Natural killer cell (primary cell): ENCODE measurements around the gene PDSS1. TPM values are rescaled to one million over a fixed set of nuclear protein-coding genes. Genes with fewer than 3 reads are reported as not detected.
A peak's percentile ranks its signal among the peaks of the same experiment; 100 is the strongest.
"Not testable (repeated sequence)": the region's sequence is repeated elsewhere in the genome, so short reads cannot be mapped to it uniquely, and the experiment has no call there.

Experiments
- ATAC-seq, 3 donors: fragments of 150-1000 bp in 2 of 3; fragments of 200-7000 bp in 1 of 3; cut with Tn5 transposase; 1 replicate in 1 of 3; 2 replicates in 2 of 3; pipeline ENCODE4 v1.10.0; 2021; ENCODE audit warnings: mild to moderate bottlenecking in 2 of 3, moderate library complexity in 2 of 3
- DNase-seq, 2 donors: peaks; one replicate each; pipeline versions ENCODE4 v3.0.0 to v3.0.0-alpha.2; 2013 to 2021; ENCODE audit warnings: mixed read lengths in 1 of 2
- H3K27ac ChIP-seq: one replicate; pipeline ENCODE4 v1.5.1; 2013; ENCODE audit warnings: mild to moderate bottlenecking, low read length
- H3K27me3 ChIP-seq: one replicate; pipeline ENCODE4 v1.6.1; 2013; ENCODE audit warnings: low read length; ENCODE audit not compliant: control insufficient read depth, insufficient read depth
- H3K36me3 ChIP-seq: one replicate; pipeline ENCODE4 v1.6.1; 2013; ENCODE audit warnings: low read length; ENCODE audit not compliant: control insufficient read depth, insufficient read depth
- H3K4me1 ChIP-seq: one replicate; pipeline ENCODE4 v1.6.1; 2013; ENCODE audit warnings: low read length; ENCODE audit not compliant: control insufficient read depth, insufficient read depth
- H3K4me3 ChIP-seq: one replicate; pipeline ENCODE4 v1.5.1; 2013; ENCODE audit warnings: low read length
- H3K9me3 ChIP-seq: one replicate; pipeline ENCODE4 v1.6.1; 2013; ENCODE audit warnings: low read length; ENCODE audit not compliant: control insufficient read depth, insufficient read depth
- H3K27ac Mint-ChIP-seq, 2 donors: one replicate each; pipeline ENCODE4 v1.8.0; 2022; ENCODE audit warnings: mild to moderate bottlenecking in 2 of 2, mixed read lengths in 2 of 2, moderate library complexity in 1 of 2
- H3K27me3 Mint-ChIP-seq, 2 donors: one replicate each; pipeline ENCODE4 v1.8.0; 2022; ENCODE audit warnings: low read depth in 2 of 2, mixed read lengths in 2 of 2
- H3K36me3 Mint-ChIP-seq: one replicate; pipeline ENCODE4 v1.8.0; 2022; ENCODE audit warnings: mixed read lengths
- H3K4me1 Mint-ChIP-seq, 2 donors: one replicate each; pipeline ENCODE4 v1.8.0; 2022; ENCODE audit warnings: mixed read lengths in 2 of 2
- H3K4me3 Mint-ChIP-seq: one replicate; pipeline ENCODE4 v1.8.0; 2022; ENCODE audit warnings: mild to moderate bottlenecking, moderate library complexity, mixed read lengths
- H3K9me3 Mint-ChIP-seq, 2 donors: one replicate each; pipeline ENCODE4 v1.8.0; 2022; ENCODE audit warnings: mixed read lengths in 2 of 2
- CTCF ChIP-seq: fragments of 200-600 bp; IDR thresholded peaks from one replicate; pipeline ENCODE4 v1.8.0; 2022; ENCODE audit warnings: antibody characterized with exemption
- WGBS: methylation state at CpG from one replicate; pipeline ENCODE4 v1.1.7; 2013; ENCODE audit warnings: missing lambda C conversion rate; ENCODE audit not compliant: insufficient coverage; 5-methylcytosine and 5-hydroxymethylcytosine counted together
- intact Hi-C: fragments of 100-400 bp; cut with micrococcal nuclease; formaldehyde crosslinking; loops from one replicate; pipeline ENCODE4 v1.14.2; 2022
- total RNA-seq, 4 donors: library from RNA; stranded (reverse); fragments of 120-200 nt in 1 of 4; gene quantifications; one replicate each; pipeline versions ENCODE4 v1.2.3 to v1.2.4, GENCODE V29; 2013 to 2022

PDSS1 gene
- total RNA-seq, 3 donors from 2014 or later (not counting 1 experiment from before 2014, with no cell fraction given): 3.5 to 4.4 (median 3.7) TPM

- intact Hi-C loops: no loop called here
- DNase-seq: no peak
- H3K4me1 Mint-ChIP-seq: peaks cover 0 to 5% of the 10 kb centered on the region in 2 donors
- Histone ChIP-seq H3K27me3 (no peaks in the 10 kb centered on the region), H3K27ac (no peak overlapping the region), H3K4me1 (no peaks in the 10 kb centered on the region), H3K36me3 (no peaks in the 10 kb centered on the region), H3K4me3 (no peak overlapping the region), H3K9me3 (no peaks in the 10 kb centered on the region)
- no peak for ATAC-seq
- H3K36me3 Mint-ChIP-seq: no peaks in the 10 kb centered on the region
- no peak overlapping the region for H3K27ac Mint-ChIP-seq
- no peaks in the 10 kb centered on the region for H3K9me3 Mint-ChIP-seq
- 92% methylated on average over 2 of the region's 3 CpGs for WGBS
- peaks cover 10 to 13% of the 10 kb centered on the region in 2 donors for H3K27me3 Mint-ChIP-seq
- H3K4me3 Mint-ChIP-seq: no peak overlapping the region
- TF ChIP-seq CTCF: no peak
Measured at GRCh38 chr10:26685441-26685840, 12.1 kb upstream of the PDSS1 start.

- ATAC-seq: no peak
- H3K9me3 ChIP-seq: no peaks in the 10 kb centered on the region
- H3K4me1 ChIP-seq: no peaks in the 10 kb centered on the region
- no peaks in the 10 kb centered on the region for H3K27me3 ChIP-seq
- Mint-ChIP-seq H3K4me3 (no peak overlapping the region), H3K27me3 (peaks cover 13 to 19% of the 10 kb centered on the region in 2 donors), H3K9me3 (no peaks in the 10 kb centered on the region), H3K36me3 (no peaks in the 10 kb centered on the region), H3K27ac (no peak overlapping the region), H3K4me1 (peaks cover 0 to 5% of the 10 kb centered on the region in 2 donors)
- H3K27ac ChIP-seq: no peak overlapping the region
- no peaks in the 10 kb centered on the region for H3K36me3 ChIP-seq
- intact Hi-C loops: no loop called here
- TF ChIP-seq CTCF: no peak
- WGBS: 44% methylated on average over 4 of the region's 4 CpGs
- DNase-seq: peak in 1 of 2 donors; percentile 44
- H3K4me3 ChIP-seq: no peak overlapping the region
Measured at GRCh38 chr10:26689399-26689798, 8.1 kb upstream of the PDSS1 start.

GRCh38 chr10:26690731-26691475, 6.6 kb upstream of the PDSS1 start:
- Mint-ChIP-seq H3K27ac (no peak overlapping the region), H3K4me3 (no peak overlapping the region), H3K36me3 (no peaks in the 10 kb centered on the region), H3K9me3 (no peaks in the 10 kb centered on the region), H3K4me1 (no peaks in the 10 kb centered on the region), H3K27me3 (peaks cover 13 to 16% of the 10 kb centered on the region in 2 donors)
- Histone ChIP-seq H3K27me3 (no peaks in the 10 kb centered on the region), H3K36me3 (no peaks in the 10 kb centered on the region), H3K27ac (no peak overlapping the region), H3K4me1 (no peaks in the 10 kb centered on the region), H3K4me3 (no peak overlapping the region), H3K9me3 (no peaks in the 10 kb centered on the region)
- WGBS: 64% methylated on average over 6 of the region's 6 CpGs
- TF ChIP-seq CTCF: no peak
- intact Hi-C loops: no loop called here
- ATAC-seq (no peak), DNase-seq (no peak)

GRCh38 chr10:26694536-26694935, 3.0 kb upstream of the PDSS1 start:
- WGBS: 90% methylated on average over 4 of the region's 4 CpGs
- H3K4me1 Mint-ChIP-seq: peaks cover 17 to 20% of the 10 kb centered on the region in 2 donors
- H3K4me1 ChIP-seq: peaks cover 15% of the 10 kb centered on the region
- ATAC-seq, intact Hi-C loops, H3K9me3 Mint-ChIP-seq, H3K27ac ChIP-seq, DNase-seq, H3K36me3 ChIP-seq, H3K4me3 ChIP-seq, H3K9me3 ChIP-seq, H3K27ac Mint-ChIP-seq, H3K4me3 Mint-ChIP-seq, H3K36me3 Mint-ChIP-seq, H3K27me3 ChIP-seq: not testable (repeated sequence)
- H3K27me3 Mint-ChIP-seq: peaks cover 4 to 11% of the 10 kb centered on the region in 2 donors
